Mammary epithelial cell (primary cell): ENCODE data around the gene GUCD1.

Experiments used
- CTCF ChIP-seq, 2 donors: IDR thresholded peaks in 1 of 2; conservative IDR thresholded peaks in 1 of 2; 2 replicates each; pipeline ENCODE4 v1.5.1; 2011 to 2012; ENCODE audit warnings: inconsistent platforms in 2 of 2, low read length in 2 of 2, mild to moderate bottlenecking in 2 of 2, control low read depth in 1 of 2, low read depth in 1 of 2; ENCODE audit not compliant: insufficient read depth in 1 of 2; ENCODE audit errors: extremely low read depth in 1 of 2
- EZH2 ChIP-seq: IDR thresholded peaks from 2 replicates; pipeline ENCODE4 v1.6.1; 2012; ENCODE audit warnings: low read length, inconsistent platforms, borderline replicate concordance

- TF ChIP-seq CTCF (conservative IDR thresholded peaks at IDR 0.05 in 1 of 2, IDR thresholded peaks at IDR 0.05 in 1 of 2; ENCODE audit: extremely low read depth in 1 of 2, insufficient read depth in 1 of 2, low read depth in 1 of 2, low read length in 2 of 2) (no peak), EZH2 (no peak)
Observed at GRCh38 chr22:24497841-24498258, 57.1 kb downstream of the GUCD1 start.
